Sigmoid colon (tissue), 3 donors: Measurements from ENCODE around the gene IRX2.

Source experiments
- CTCF ChIP-seq, 4 experiments: fragments of 450-650 bp in 3 of 4; fragments of 200-600 bp in 1 of 4; IDR thresholded peaks; one replicate each; pipeline ENCODE4 v1.5.1; 2016 to 2019; ENCODE audit warnings: antibody characterized with exemption in 4 of 4, mild to moderate bottlenecking in 3 of 4, moderate library complexity in 2 of 4
- POLR2A ChIP-seq, 2 donors: fragments of 450-650 bp; IDR thresholded peaks; one replicate each; pipeline ENCODE4 v1.6.1; 2016; ENCODE audit warnings: antibody characterized with exemption in 2 of 2, mild to moderate bottlenecking in 2 of 2, moderate library complexity in 2 of 2

- TF ChIP-seq CTCF (IDR thresholded peaks at IDR 0.05) (no peak), POLR2A (IDR thresholded peaks at IDR 0.05) (no peak)
These were observed 5.0 kb upstream of the IRX2 start for GRCh38 chr5:2756211-2757152.
